Aorta (tissue), 5 donors: ENCODE measurements around the gene NKPD1. TPM values are rescaled to one million over a fixed set of nuclear protein-coding genes. Genes with fewer than 3 reads are reported as not detected.

Experiments
- ATAC-seq: fragments of 200-7000 bp; cut with Tn5 transposase; one replicate; pipeline ENCODE4 v1.9.1; 2022; ENCODE audit warnings: moderate library complexity; ENCODE audit not compliant: low FRiP score
- DNase-seq, 2 donors: peaks; one replicate each; pipeline ENCODE4 v3.0.0-alpha.2; 2020
- H3K27ac ChIP-seq, 2 donors: one replicate each; pipeline ENCODE4 v1.5.1; 2013; ENCODE audit warnings: low read length in 2 of 2, mild to moderate bottlenecking in 2 of 2, moderate library complexity in 2 of 2, control low read depth in 1 of 2, inconsistent platforms in 1 of 2, low read depth in 1 of 2
- H3K27me3 ChIP-seq, 2 donors: one replicate each; pipeline ENCODE4 v1.6.1; 2013; ENCODE audit warnings: control low read depth in 1 of 2, low read length in 1 of 2, mild to moderate bottlenecking in 1 of 2, moderate library complexity in 1 of 2; ENCODE audit not compliant: insufficient read depth in 2 of 2, control insufficient read depth in 1 of 2
- H3K36me3 ChIP-seq, 2 donors: one replicate each; pipeline ENCODE4 v1.6.1; 2013; ENCODE audit warnings: control low read depth in 1 of 2, low read length in 1 of 2, mild to moderate bottlenecking in 1 of 2; ENCODE audit not compliant: insufficient read depth in 2 of 2, control insufficient read depth in 1 of 2
- H3K4me1 ChIP-seq, 2 donors: one replicate each; pipeline ENCODE4 v1.6.1; 2013; ENCODE audit warnings: low read length in 2 of 2, control low read depth in 1 of 2, mild to moderate bottlenecking in 1 of 2, moderate library complexity in 1 of 2; ENCODE audit not compliant: insufficient read depth in 2 of 2, control insufficient read depth in 1 of 2
- H3K4me3 ChIP-seq, 2 donors: one replicate each; pipeline ENCODE4 v1.5.1; 2013; ENCODE audit warnings: low read length in 2 of 2, control low read depth in 1 of 2, mild to moderate bottlenecking in 1 of 2
- H3K9me3 ChIP-seq: one replicate; pipeline ENCODE4 v1.6.1; 2013; ENCODE audit warnings: mild to moderate bottlenecking, low read length; ENCODE audit not compliant: control insufficient read depth
- WGBS, 2 donors: extraction: QIAGEN DNeasy Blood & Tissue Kit; methylation state at CpG; one replicate each; pipeline ENCODE4 v1.1.7; 2013; 5-methylcytosine and 5-hydroxymethylcytosine counted together
- intact Hi-C, 2 donors: fragments of 100-400 bp; cut with DNase I; formaldehyde crosslinking; loops; one replicate each; pipeline versions ENCODE4 v1.14.2 to v1.15.0; 2022
- polyA plus RNA-seq, 2 donors: library from polyadenylated mRNA; stranded (reverse); fragments of 200-250 nt; gene quantifications; one replicate each; pipeline ENCODE4 v1.2.3, GENCODE V29; 2013
- total RNA-seq, 2 donors: library from RNA; stranded (reverse); fragmentation: NEBNext Ultra II Directional; extraction: Animal tissue kit (Norgen Biotek cat#: 25700); gene quantifications; one replicate each; pipeline ENCODE4 v1.2.1, GENCODE V29; 2021
- donor health status: healthy with polysubstance abuse.
- donor health status: Bipolar disorder and iron deficiency.
- donor health status: DM: no; HTN: no; CAD: no.
- donor health status: DM: no; HTN: no; CAD: no.
- donor health status: DM: yes; HTN: yes; CAD: no.

NKPD1 gene
- total and polyA plus RNA-seq, 4 donors = 0.05 TPM; not detected in 3

- ATAC-seq = no peak
- no peaks in the 10 kb centered on the region for H3K4me1 ChIP-seq
- DNase-seq = no peak
- H3K27ac ChIP-seq = no peak overlapping the region
- H3K4me3 ChIP-seq = no peak overlapping the region
- H3K36me3 ChIP-seq = no peaks in the 10 kb centered on the region
- no peaks in the 10 kb centered on the region for H3K9me3 ChIP-seq
- 35 to 36% methylated on average over 31 to 32 of the region's 32 CpGs for WGBS, 2 donors
- no peaks in the 10 kb centered on the region for H3K27me3 ChIP-seq
- intact Hi-C loops = no loop called here
Observed at GRCh38 chr19:45161738-45162607, 1.2 kb upstream of the NKPD1 start.

- no peak overlapping the region for H3K4me3 ChIP-seq
- ATAC-seq (no peak), DNase-seq (no peak)
- H3K27ac ChIP-seq = no peak overlapping the region
- no peaks in the 10 kb centered on the region for H3K4me1 ChIP-seq
- H3K27me3 ChIP-seq = no peaks in the 10 kb centered on the region
- intact Hi-C loops = no loop called here
- no peaks in the 10 kb centered on the region for H3K36me3 ChIP-seq
- WGBS, 2 donors = 72 to 73% methylated on average over 10 of the region's 10 CpGs
- no peaks in the 10 kb centered on the region for H3K9me3 ChIP-seq
Observed at GRCh38 chr19:45159971-45160324, 834 bp downstream of the NKPD1 start.

GRCh38 chr19:45159210-45159970, 1.4 kb downstream of the NKPD1 start:
- intact Hi-C loops = no loop called here
- DNase-seq (no peak), ATAC-seq (no peak)
- no peaks in the 10 kb centered on the region for H3K27me3 ChIP-seq
- H3K4me1 ChIP-seq = no peaks in the 10 kb centered on the region
- no peaks in the 10 kb centered on the region for H3K36me3 ChIP-seq
- no peak overlapping the region for H3K4me3 ChIP-seq
- H3K27ac ChIP-seq = no peak overlapping the region
- H3K9me3 ChIP-seq = no peaks in the 10 kb centered on the region
- 79 to 81% methylated on average over 10 to 12 of the region's 12 CpGs for WGBS, 2 donors

GRCh38 chr19:45158503-45159209, 2.1 kb downstream of the NKPD1 start:
- no peak overlapping the region for H3K4me3 ChIP-seq
- no peaks in the 10 kb centered on the region for H3K4me1 ChIP-seq
- 73 to 75% methylated on average over 24 to 27 of the region's 27 CpGs for WGBS, 2 donors
- DNase-seq (no peak), ATAC-seq (no peak)
- no peaks in the 10 kb centered on the region for H3K9me3 ChIP-seq
- H3K36me3 ChIP-seq = no peaks in the 10 kb centered on the region
- intact Hi-C loops = no loop called here
- H3K27me3 ChIP-seq = no peaks in the 10 kb centered on the region
- no peak overlapping the region for H3K27ac ChIP-seq

- no peak for DNase-seq
- intact Hi-C loops = no loop called here
- WGBS, 2 donors = 76 to 77% methylated on average over 11 of the region's 11 CpGs
- H3K27ac ChIP-seq = no peak overlapping the region
- H3K4me3 ChIP-seq = no peak overlapping the region
- H3K27me3 ChIP-seq = no peaks in the 10 kb centered on the region
- H3K36me3 ChIP-seq = no peaks in the 10 kb centered on the region
- H3K9me3 ChIP-seq = no peaks in the 10 kb centered on the region
- ATAC-seq = no peak
- no peaks in the 10 kb centered on the region for H3K4me1 ChIP-seq
Observed at GRCh38 chr19:45156751-45157150, 4.0 kb downstream of the NKPD1 start.

- no peaks in the 10 kb centered on the region for H3K27me3 ChIP-seq
- 65 to 68% methylated on average over 11 of the region's 11 CpGs for WGBS, 2 donors
- H3K4me1 ChIP-seq = no peaks in the 10 kb centered on the region
- H3K27ac ChIP-seq = no peak overlapping the region
- no peak overlapping the region for H3K4me3 ChIP-seq
- no peaks in the 10 kb centered on the region for H3K9me3 ChIP-seq
- H3K36me3 ChIP-seq = no peaks in the 10 kb centered on the region
- ATAC-seq (no peak), DNase-seq (no peak)
- intact Hi-C loops = no loop called here
Observed at GRCh38 chr19:45156011-45156630, 4.7 kb downstream of the NKPD1 start.

GRCh38 chr19:45154064-45154827, 6.5 kb downstream of the NKPD1 start:
- DNase-seq (peak in 1 of 2 donors; percentile 73), ATAC-seq (no peak)
- Histone ChIP-seq H3K4me3 (no peak overlapping the region), H3K9me3 (no peaks in the 10 kb centered on the region), H3K27me3 (no peaks in the 10 kb centered on the region), H3K36me3 (no peaks in the 10 kb centered on the region), H3K27ac (no peak overlapping the region), H3K4me1 (no peaks in the 10 kb centered on the region)
- WGBS, 2 donors = 60 to 61% methylated on average over 19 of the region's 19 CpGs
- intact Hi-C loops = no loop called here
